Upper lobe of left lung (tissue), 6 donors: ENCODE results near the gene MN1. TPM values are rescaled to one million over a fixed set of nuclear protein-coding genes. Genes with fewer than 3 reads are reported as not detected.

Experiments
- ATAC-seq, 2 donors: fragments of 200-7000 bp; cut with Tn5 transposase; one replicate each; pipeline ENCODE4 v1.9.1; 2022; ENCODE audit warnings: mild to moderate bottlenecking in 2 of 2, moderate library complexity in 2 of 2; ENCODE audit not compliant: low FRiP score in 2 of 2
- DNase-seq, 2 donors: peaks; one replicate each; pipeline ENCODE4 v3.0.0-alpha.2; 2019 to 2020
- H3K27ac ChIP-seq, 4 donors: fragments of 200-600 bp; sonication (generic); one replicate each; pipeline ENCODE4 v1.5.1; 2016 to 2019
- H3K27me3 ChIP-seq, 4 donors: fragments of 200-600 bp; sonication (generic); one replicate each; pipeline ENCODE4 v1.5.1; 2017 to 2019
- H3K36me3 ChIP-seq, 4 donors: fragments of 200-600 bp; sonication (generic); one replicate each; pipeline ENCODE4 v1.5.1; 2016 to 2019
- H3K4me1 ChIP-seq, 4 donors: fragments of 200-600 bp; sonication (generic); one replicate each; pipeline ENCODE4 v1.5.1; 2018 to 2019
- H3K4me3 ChIP-seq, 4 donors: fragments of 200-600 bp; sonication (generic); one replicate each; pipeline ENCODE4 v1.5.1; 2017 to 2019; ENCODE audit warnings: mild to moderate bottlenecking in 2 of 4, moderate library complexity in 1 of 4
- H3K9me3 ChIP-seq, 4 donors: fragments of 200-600 bp; sonication (generic); one replicate each; pipeline ENCODE4 v1.5.1; 2018 to 2019
- CTCF ChIP-seq, 6 experiments: fragments of 450-650 bp in 4 of 6; fragments of 200-600 bp in 2 of 6; sonication (generic) in 2 of 6; IDR thresholded peaks; one replicate each; pipeline ENCODE4 v1.5.1; 2016 to 2019; ENCODE audit warnings: antibody characterized with exemption in 6 of 6
- EP300 ChIP-seq, 4 donors: sonication (generic); formaldehyde crosslinking; IDR thresholded peaks; one replicate each; pipeline ENCODE4 v1.5.1; 2017; ENCODE audit warnings: antibody characterized with exemption in 4 of 4, control low read depth in 2 of 4
- POLR2A ChIP-seq, 4 donors: fragments of 450-650 bp; IDR thresholded peaks; one replicate each; pipeline ENCODE4 v1.5.1; 2016 to 2017; ENCODE audit warnings: antibody characterized with exemption in 4 of 4, mild to moderate bottlenecking in 2 of 4
- POLR2AphosphoS5 ChIP-seq, 2 donors: sonication (generic); formaldehyde crosslinking; IDR thresholded peaks; one replicate each; pipeline ENCODE4 v1.5.1; 2017; ENCODE audit warnings: antibody characterized with exemption in 2 of 2
- WGBS, 2 donors: methylation state at CpG; one replicate each; pipeline ENCODE4 v1.1.5; 2017 to 2018; 5-methylcytosine and 5-hydroxymethylcytosine counted together
- total RNA-seq, 6 donors: library from RNA; depleted of rRNA in 4 of 6; stranded (reverse); fragments of >200 nt in 4 of 6; gene quantifications; one replicate each; pipeline versions ENCODE4 v1.1.0 to v1.2.1, GENCODE V29; 2016 to 2021
- donor health status: DM: no; HTN: no; CAD: no; lungs with moderate emphysema.
- donor health status: DM: no; HTN: yes; CAD: no; lungs with severe emphysema.

The MN1 gene
- total RNA-seq, 6 donors from 2014 or later: 1.0 to 17.8 (median 3.5) TPM

DNA sequence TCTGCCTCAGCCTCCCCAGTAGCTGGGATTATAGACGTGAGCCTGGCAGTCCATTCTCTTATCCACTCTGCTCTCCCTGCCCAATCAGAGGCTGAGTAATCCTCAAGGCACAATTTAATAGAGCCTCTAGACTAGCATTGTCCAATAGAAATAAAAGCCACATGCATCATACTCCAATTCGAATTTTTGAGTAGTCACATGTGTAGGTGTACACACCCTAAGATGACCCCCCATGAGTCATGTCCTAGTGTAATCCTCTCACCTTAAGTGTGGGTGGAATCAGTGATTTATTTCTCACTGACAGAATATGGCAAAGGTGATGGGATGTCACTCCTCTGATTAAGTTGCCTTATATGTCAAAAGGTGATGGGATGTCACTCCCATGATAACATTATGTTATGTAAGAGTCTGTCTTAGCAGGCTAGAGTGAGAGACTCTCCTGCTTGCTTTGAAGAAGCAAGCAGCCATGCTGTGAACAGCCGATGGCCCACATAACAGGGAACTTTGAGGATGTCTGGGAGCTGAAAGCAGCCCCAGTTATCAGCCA lies 61.3 kb downstream of the MN1 start:
- no peak for TF ChIP-seq POLR2AphosphoS5 (IDR thresholded peaks at IDR 0.05)
- no peak for TF ChIP-seq EP300 (IDR thresholded peaks at IDR 0.05)
- TF ChIP-seq POLR2A (IDR thresholded peaks at IDR 0.05): no peak
- no peak for TF ChIP-seq CTCF (IDR thresholded peaks at IDR 0.05)
- 68 to 98% methylated on average over 3 of the region's 3 CpGs for WGBS, 2 donors
- H3K27me3 ChIP-seq: no peaks in the 10 kb centered on the region
- no peaks in the 10 kb centered on the region for H3K36me3 ChIP-seq
- H3K4me1 ChIP-seq: no peaks in the 10 kb centered on the region
- H3K4me3 ChIP-seq: no peak overlapping the region
- H3K9me3 ChIP-seq: no peaks in the 10 kb centered on the region
- DNase-seq (no peak), ATAC-seq (no peak)
- no peak overlapping the region for H3K27ac ChIP-seq

DNA sequence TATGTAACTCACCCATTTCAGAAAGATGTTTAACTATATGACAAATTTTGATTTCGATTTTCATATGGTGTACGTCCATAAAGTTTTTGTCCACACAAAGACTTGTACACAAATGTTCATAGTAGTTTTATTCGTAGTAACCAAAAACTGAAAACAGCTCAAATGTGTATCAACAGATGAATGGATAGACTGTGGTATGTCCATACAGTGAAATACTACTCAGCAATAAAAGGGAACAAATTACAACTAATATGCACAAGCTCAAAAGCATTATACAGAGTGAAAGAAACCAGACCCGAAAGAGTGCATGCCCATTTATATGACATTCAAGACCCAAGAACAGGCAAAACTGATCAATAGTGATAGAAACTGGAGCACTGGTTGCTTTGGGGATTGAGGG lies 64.0 kb downstream of the MN1 start:
- no peak overlapping the region for H3K4me3 ChIP-seq
- ATAC-seq (no peak), DNase-seq (no peak)
- no peaks in the 10 kb centered on the region for H3K27me3 ChIP-seq
- 93 to 94% methylated on average over 4 of the region's 4 CpGs for WGBS, 2 donors
- no peak for TF ChIP-seq CTCF (IDR thresholded peaks at IDR 0.05)
- no peak for TF ChIP-seq POLR2AphosphoS5 (IDR thresholded peaks at IDR 0.05)
- no peak for TF ChIP-seq EP300 (IDR thresholded peaks at IDR 0.05)
- TF ChIP-seq POLR2A (IDR thresholded peaks at IDR 0.05): no peak
- no peaks in the 10 kb centered on the region for H3K9me3 ChIP-seq
- no peak overlapping the region for H3K27ac ChIP-seq
- H3K36me3 ChIP-seq: no peaks in the 10 kb centered on the region
- no peaks in the 10 kb centered on the region for H3K4me1 ChIP-seq

DNA sequence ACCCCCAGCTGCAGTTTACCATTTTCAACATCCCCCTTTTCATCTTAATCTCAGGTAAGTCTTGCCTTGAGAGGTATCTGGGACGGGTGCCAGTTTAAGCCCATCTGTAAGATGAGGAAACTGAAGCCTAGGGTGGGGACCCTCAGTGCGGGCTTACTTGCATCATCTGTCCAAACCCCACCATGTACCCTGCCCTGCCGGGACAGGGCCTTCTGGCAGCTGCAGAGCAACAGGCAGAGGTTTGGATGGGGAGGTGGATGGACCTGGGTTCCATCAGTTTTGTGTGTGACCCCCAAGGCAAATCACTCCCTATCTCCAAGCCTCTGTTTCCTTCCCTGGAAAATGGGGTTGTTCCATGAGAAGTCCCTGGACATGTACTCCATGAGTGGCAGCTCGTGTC lies 67.5 kb downstream of the MN1 start:
- Histone ChIP-seq H3K4me3 (no peak overlapping the region), H3K27ac (no peak overlapping the region), H3K27me3 (no peaks in the 10 kb centered on the region), H3K36me3 (no peaks in the 10 kb centered on the region), H3K4me1 (peaks cover 0 to 2% (median under 1%) of the 10 kb centered on the region in 4 donors), H3K9me3 (no peaks in the 10 kb centered on the region)
- no peak for DNase-seq
- TF ChIP-seq CTCF (IDR thresholded peaks at IDR 0.05) (no peak), POLR2AphosphoS5 (IDR thresholded peaks at IDR 0.05) (no peak), POLR2A (IDR thresholded peaks at IDR 0.05) (no peak), EP300 (IDR thresholded peaks at IDR 0.05) (no peak)
- ATAC-seq: no peak
- WGBS, 2 donors: 88 to 95% methylated on average over 3 to 4 of the region's 4 CpGs

- no peaks in the 10 kb centered on the region for H3K36me3 ChIP-seq
These were observed 68.7 kb downstream of the MN1 start for GRCh38 chr22:27732841-27733240.

More at GRCh38 chr22:27732841-27733240, 68.7 kb downstream of the MN1 start:
- no peak overlapping the region for H3K27ac ChIP-seq
- DNase-seq (no peak), ATAC-seq (no peak)
- H3K27me3 ChIP-seq: no peaks in the 10 kb centered on the region
- 84 to 93% methylated on average over 4 to 6 of the region's 6 CpGs for WGBS, 2 donors
- peaks cover 0 to 7% (median 4%) of the 10 kb centered on the region in 4 donors for H3K4me1 ChIP-seq
- H3K4me3 ChIP-seq: no peak overlapping the region
- H3K9me3 ChIP-seq: no peaks in the 10 kb centered on the region
- TF ChIP-seq POLR2AphosphoS5 (IDR thresholded peaks at IDR 0.05) (no peak), POLR2A (IDR thresholded peaks at IDR 0.05) (no peak), CTCF (IDR thresholded peaks at IDR 0.05) (no peak), EP300 (IDR thresholded peaks at IDR 0.05) (no peak)
